DOHH2 (cell line): ENCODE results near the gene CCDC30.
"Not testable (repeated sequence)": the region's sequence is repeated elsewhere in the genome, so short reads cannot be mapped to it uniquely, and the experiment has no call there.

Experiments
- H3F3A ChIP-seq: fragments of 200-600 bp; sonication (generic), shearing (Covaris generic); 2 replicates; pipeline ENCODE4 v1.6.0; 2016; ENCODE audit warnings: antibody characterized with exemption, mild to moderate bottlenecking; ENCODE audit not compliant: control insufficient read depth, insufficient read depth
- H3K27ac ChIP-seq: fragments of 200-600 bp; sonication (generic); 2 replicates; pipeline ENCODE4 v1.5.1; 2014; ENCODE audit warnings: low read depth, mild to moderate bottlenecking, low read length, moderate library complexity
- H3K27me3 ChIP-seq: fragments of 200-600 bp; sonication (generic); 2 replicates; pipeline ENCODE4 v1.6.1; 2014; ENCODE audit warnings: mild to moderate bottlenecking, low read length, mixed read lengths; ENCODE audit not compliant: control insufficient read depth
- H3K36me3 ChIP-seq: fragments of 200-600 bp; sonication (generic); 2 replicates; pipeline ENCODE4 v1.6.1; 2014; ENCODE audit warnings: mild to moderate bottlenecking, low read length, moderate library complexity, mixed read lengths; ENCODE audit not compliant: control insufficient read depth
- H3K4me1 ChIP-seq: fragments of 200-600 bp; sonication (generic); 2 replicates; pipeline ENCODE4 v1.6.1; 2014; ENCODE audit warnings: mild to moderate bottlenecking, low read length, mixed read lengths; ENCODE audit not compliant: control insufficient read depth
- H3K4me2 ChIP-seq: fragments of 200-600 bp; sonication (generic); 2 replicates; pipeline ENCODE4 v1.6.0; 2014; ENCODE audit warnings: mild to moderate bottlenecking, low read length, moderate library complexity
- H3K4me3 ChIP-seq: fragments of 200-600 bp; sonication (generic); 2 replicates; pipeline ENCODE4 v1.5.1; 2014; ENCODE audit warnings: mild to moderate bottlenecking, low read length, mixed read lengths
- H3K79me2 ChIP-seq: fragments of 200-600 bp; sonication (generic); 2 replicates; pipeline ENCODE4 v1.6.1; 2014; ENCODE audit warnings: mild to moderate bottlenecking, low read length, mixed read lengths; ENCODE audit not compliant: control insufficient read depth
- H3K9me2 ChIP-seq: fragments of 200-600 bp; sonication (generic); replicated peaks from 2 replicates; pipeline ENCODE4 v1.6.1; 2014; ENCODE audit warnings: mild to moderate bottlenecking, low read length, mixed read lengths; ENCODE audit not compliant: control insufficient read depth
- H3K9me3 ChIP-seq: fragments of 200-600 bp; sonication (generic); 2 replicates; pipeline ENCODE4 v1.6.1; 2014; ENCODE audit warnings: antibody characterized with exemption, low read length, mixed read lengths; ENCODE audit not compliant: control insufficient read depth, insufficient read depth
- H4K20me1 ChIP-seq: fragments of 200-600 bp; sonication (generic); 2 replicates; pipeline ENCODE4 v1.6.0; 2014; ENCODE audit warnings: low read depth, mild to moderate bottlenecking, antibody characterized with exemption, low read length, moderate library complexity; ENCODE audit not compliant: control insufficient read depth, insufficient read depth
- CTCF ChIP-seq: fragments of 200-600 bp; sonication (generic); IDR thresholded peaks from one replicate; pipeline ENCODE4 v1.5.1; 2014; ENCODE audit warnings: antibody characterized with exemption, mild to moderate bottlenecking, low read depth, low read length; ENCODE audit not compliant: poor library complexity, severe bottlenecking
- EZH2phosphoT487 ChIP-seq: fragments of 200-600 bp; sonication (generic); IDR thresholded peaks from 2 replicates; pipeline ENCODE4 v1.6.1; 2017; ENCODE audit warnings: borderline replicate concordance, mild to moderate bottlenecking, antibody characterized with exemption, low read length, moderate library complexity, mixed read lengths

Gene CCDC30

DNA sequence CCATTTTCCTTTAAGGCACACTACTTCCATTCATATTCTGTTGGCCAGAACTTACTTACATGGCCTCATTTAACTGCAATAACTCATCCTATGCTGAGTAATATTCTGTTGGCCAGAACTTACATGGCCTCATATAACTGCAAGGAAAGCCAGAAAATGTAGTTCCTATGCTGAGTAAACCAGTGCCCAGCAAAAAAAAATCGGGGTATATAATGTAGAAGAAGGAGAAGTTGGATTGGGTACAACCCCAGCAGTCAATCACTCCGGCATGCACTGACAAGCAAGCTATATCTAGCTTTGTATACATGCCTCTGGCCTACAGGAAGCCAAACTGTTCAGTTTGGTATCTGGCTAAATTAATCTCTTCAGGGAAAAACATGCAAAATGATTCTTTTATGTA lies 155.8 kb downstream of the CCDC30 start:
- Histone ChIP-seq H3K4me2 (no peak overlapping the region), H3K4me1 (no peaks in the 10 kb centered on the region), H3K9me3 (no peaks in the 10 kb centered on the region), H4K20me1 (no peaks in the 10 kb centered on the region), H3F3A (no peaks in the 10 kb centered on the region), H3K27me3 (peaks cover 8% of the 10 kb centered on the region), H3K36me3 (no peaks in the 10 kb centered on the region), H3K9me2 (no peaks in the 10 kb centered on the region), H3K27ac (no peak overlapping the region), H3K79me2 (no peaks in the 10 kb centered on the region), H3K4me3 (no peak overlapping the region)
- TF ChIP-seq CTCF (no peak), EZH2phosphoT487 (no peak)

DNA sequence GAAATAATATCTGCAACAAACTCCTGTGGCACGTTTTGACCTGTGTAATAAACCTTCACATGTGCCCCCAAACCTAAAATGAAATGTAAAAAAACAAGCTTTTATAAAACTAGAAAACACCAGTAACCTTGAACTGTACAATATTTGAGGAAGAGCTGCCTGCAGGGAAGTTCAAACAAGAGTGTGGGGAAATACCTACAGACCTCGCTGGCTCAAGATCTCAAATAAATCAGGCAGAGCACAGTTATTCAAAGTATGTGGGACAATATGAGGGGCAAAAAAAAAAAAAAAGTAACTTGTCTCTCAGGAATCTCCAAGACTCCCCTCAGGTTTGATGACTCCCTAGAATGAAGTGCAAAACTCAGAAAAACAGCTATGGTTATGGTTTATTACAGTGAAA lies 157.2 kb downstream of the CCDC30 start:
- Histone ChIP-seq H3K4me1 (no peaks in the 10 kb centered on the region), H4K20me1 (no peaks in the 10 kb centered on the region), H3K9me3 (no peaks in the 10 kb centered on the region), H3K9me2 (no peaks in the 10 kb centered on the region), H3K27ac (no peak overlapping the region), H3K79me2 (no peaks in the 10 kb centered on the region), H3K4me3 (no peak overlapping the region), H3K27me3 (peaks cover 11% of the 10 kb centered on the region), H3K4me2 (no peak overlapping the region), H3F3A (no peaks in the 10 kb centered on the region), H3K36me3 (no peaks in the 10 kb centered on the region)
- TF ChIP-seq CTCF (no peak), EZH2phosphoT487 (no peak)

- not testable (repeated sequence) for H3K27ac ChIP-seq, H4K20me1 ChIP-seq, H3K9me2 ChIP-seq, H3K9me3 ChIP-seq, H3K79me2 ChIP-seq, H3F3A ChIP-seq, H3K4me3 ChIP-seq, H3K4me1 ChIP-seq, H3K4me2 ChIP-seq, H3K36me3 ChIP-seq
- H3K27me3 ChIP-seq, result peaks cover 11% of the 10 kb centered on the region
Observed at GRCh38 chr1:42621180-42621579, 158.1 kb downstream of the CCDC30 start.

- H3K9me2 ChIP-seq, H3K27me3 ChIP-seq, H3K9me3 ChIP-seq, H3F3A ChIP-seq, H4K20me1 ChIP-seq, H3K4me2 ChIP-seq, H3K79me2 ChIP-seq, H3K4me1 ChIP-seq, H3K36me3 ChIP-seq, H3K4me3 ChIP-seq, H3K27ac ChIP-seq: not testable (repeated sequence)
Observed at GRCh38 chr1:42627205-42627604, 164.1 kb downstream of the CCDC30 start.

DNA sequence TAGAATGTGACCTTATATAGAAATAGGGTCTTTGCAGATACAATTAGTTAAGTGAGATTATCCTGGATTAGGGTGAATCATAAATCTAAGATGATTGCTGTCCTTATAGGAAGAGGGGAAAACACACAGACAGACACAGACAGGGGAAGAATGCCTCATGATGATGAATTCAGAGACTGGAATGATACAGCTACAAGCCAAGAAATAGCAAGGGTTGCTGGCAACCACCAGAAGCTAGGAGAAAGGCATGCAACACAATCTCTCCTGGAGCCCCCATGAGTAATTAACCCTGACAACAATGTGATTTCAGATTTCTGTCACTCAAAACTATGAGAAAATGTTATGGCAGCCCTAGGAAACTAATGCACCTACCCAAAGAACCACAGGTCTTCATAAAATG lies 176.0 kb downstream of the CCDC30 start:
- peaks cover 16% of the 10 kb centered on the region for H3K27me3 ChIP-seq
- H3K79me2 ChIP-seq, result no peaks in the 10 kb centered on the region

More for the DNA sequence above, 176.0 kb downstream of the CCDC30 start:
- no peaks in the 10 kb centered on the region for H3F3A ChIP-seq
- H4K20me1 ChIP-seq, result no peaks in the 10 kb centered on the region
- TF ChIP-seq EZH2phosphoT487 (no peak), CTCF (no peak)
- no peaks in the 10 kb centered on the region for H3K9me3 ChIP-seq
- H3K4me2 ChIP-seq, result no peak overlapping the region
- H3K27ac ChIP-seq, result no peak overlapping the region
- no peak overlapping the region for H3K4me3 ChIP-seq
- H3K4me1 ChIP-seq, result no peaks in the 10 kb centered on the region
- H3K36me3 ChIP-seq, result no peaks in the 10 kb centered on the region
- H3K9me2 ChIP-seq, result no peaks in the 10 kb centered on the region
